Stimulated activated CD8-positive, alpha-beta memory T cell treated with anti-CD3 and anti-CD28 coated beads, Interleukin-4, amount 100 ng/mL, for 24 hours (primary cell): Measurements from ENCODE around the gene POP7.

Experiments
- DNase-seq: peaks from one replicate; pipeline ENCODE4 v3.0.0-alpha.2; 2020; ENCODE audit warnings: low read depth

Gene POP7

DNA sequence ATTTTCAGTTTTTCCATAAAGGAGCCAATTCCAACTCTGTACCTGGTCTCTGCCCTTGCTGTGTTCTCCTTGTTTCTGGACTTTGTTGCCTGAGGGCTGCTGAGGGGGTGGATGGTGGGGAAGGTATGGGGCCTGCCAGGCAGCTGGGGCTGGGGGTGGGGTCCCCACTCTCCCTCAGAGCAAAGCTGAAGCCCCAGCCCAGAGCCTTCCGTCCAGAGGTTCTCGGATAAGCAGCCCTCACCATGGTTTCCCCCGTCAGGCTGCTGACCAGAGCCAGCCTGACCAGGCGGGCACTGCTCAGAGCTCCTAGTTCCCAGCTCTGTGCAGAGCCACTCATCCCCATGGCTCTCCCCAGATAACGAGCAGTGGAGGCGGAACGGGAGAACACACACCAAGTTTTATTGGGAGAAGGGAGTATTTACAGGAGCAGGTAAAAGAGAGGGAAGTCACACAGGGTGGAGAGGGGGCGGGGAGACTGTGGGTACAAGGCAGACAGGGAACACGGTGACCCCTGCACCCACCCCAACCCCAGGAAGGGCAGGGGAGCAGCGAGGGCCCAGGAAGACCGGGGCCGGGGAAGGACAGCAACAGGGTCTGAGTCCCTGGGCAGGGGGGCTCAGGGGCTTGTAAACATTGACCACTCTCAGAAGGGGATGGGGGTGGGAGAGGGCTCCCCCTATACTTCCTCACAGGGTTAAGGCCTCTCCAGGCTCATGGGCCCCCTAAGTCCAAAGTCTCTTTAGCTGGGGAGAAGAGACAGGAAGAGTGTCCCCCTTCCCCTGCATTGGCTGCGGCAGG is 26.6 kb upstream of the POP7 start:
- no peak for DNase-seq

- no peak for DNase-seq
Measured at GRCh38 chr7:100679927-100680575, 25.9 kb upstream of the POP7 start.

- DNase-seq: no peak
Measured at GRCh38 chr7:100680576-100681271, 25.2 kb upstream of the POP7 start.

DNA sequence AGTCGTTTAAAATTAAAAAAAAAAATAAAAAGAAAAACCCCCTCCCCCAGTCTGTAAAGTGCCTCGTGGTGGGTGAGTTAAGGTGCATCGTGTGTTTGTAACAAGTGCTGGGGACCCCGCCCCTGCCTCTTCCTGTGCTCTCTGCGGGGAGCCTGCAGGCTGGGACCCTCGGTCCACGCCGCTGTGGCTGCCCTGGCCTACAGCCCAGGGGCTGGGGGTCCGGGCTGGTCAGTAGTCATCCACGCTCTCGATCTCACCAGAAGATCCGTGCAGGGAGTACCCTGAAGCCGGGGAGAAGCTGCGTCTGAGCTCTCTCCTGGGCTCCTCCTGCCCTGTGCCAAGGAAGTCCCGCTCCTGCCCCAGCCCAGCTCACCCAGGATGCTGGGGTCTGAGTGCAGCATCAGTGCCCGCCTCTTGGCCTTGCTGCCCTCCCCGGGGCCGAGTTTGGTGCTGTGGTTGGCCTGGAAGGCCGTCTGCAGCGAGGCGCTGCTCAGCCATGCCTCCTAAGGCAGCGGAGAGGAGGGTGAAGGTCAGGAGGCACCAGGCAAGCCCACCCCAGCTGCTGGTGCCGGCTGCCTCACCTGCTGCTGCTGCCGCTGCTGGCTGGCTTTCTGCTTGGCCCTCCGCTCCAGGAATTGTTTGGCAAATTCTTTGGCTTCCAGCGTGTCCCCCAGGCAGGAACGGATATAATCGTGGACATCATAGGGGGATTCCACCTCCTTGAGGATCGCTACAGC is 24.3 kb upstream of the POP7 start:
- DNase-seq: no peak

- DNase-seq: no peak
Measured at GRCh38 chr7:100682228-100682741, 23.6 kb upstream of the POP7 start.

GRCh38 chr7:100682991-100683658 is 22.8 kb upstream of the POP7 start:
- DNase-seq: no peak

DNA sequence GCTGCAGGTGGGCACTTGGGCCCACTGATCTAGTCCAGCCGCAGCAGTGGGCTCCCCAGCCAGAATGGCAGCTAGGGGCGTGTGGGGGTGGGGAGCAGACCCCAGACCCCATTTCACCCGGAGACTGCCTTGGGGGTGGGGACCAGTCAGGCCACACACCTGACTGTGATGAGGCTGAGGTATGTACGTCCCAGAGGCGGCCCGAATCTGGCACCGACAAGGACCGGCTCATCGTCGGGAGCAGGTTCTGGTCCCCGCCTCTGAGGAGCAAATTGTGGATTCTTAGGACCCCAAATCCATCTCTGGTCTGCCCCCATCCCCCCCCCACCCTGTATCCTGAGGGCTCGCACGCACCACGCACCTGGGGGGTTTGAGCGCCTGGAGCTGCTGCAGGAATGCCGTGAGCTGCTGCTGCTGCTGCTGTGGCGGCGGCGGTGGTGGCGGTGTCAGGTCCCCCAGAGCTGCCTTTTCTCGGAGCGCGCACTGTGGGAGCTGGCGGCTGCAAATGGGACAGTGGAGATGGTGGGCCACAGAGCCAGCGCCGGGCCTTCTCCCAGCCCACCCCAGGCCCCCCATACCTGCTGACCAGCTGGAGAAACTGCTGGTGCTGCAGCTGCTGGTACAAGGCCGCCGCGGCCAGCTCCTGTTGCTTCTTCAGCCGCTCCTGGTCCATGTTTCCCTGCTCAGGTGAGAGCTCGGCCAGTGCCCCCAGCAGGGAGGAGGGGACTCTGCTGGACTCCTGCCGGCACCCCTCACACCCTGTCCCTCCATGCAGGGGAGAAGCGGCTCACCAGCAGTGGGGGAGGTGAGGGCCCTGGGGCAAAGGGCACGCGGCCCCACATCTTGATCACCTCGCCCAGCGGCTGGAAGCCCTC is 22.0 kb upstream of the POP7 start:
- no peak for DNase-seq

DNA sequence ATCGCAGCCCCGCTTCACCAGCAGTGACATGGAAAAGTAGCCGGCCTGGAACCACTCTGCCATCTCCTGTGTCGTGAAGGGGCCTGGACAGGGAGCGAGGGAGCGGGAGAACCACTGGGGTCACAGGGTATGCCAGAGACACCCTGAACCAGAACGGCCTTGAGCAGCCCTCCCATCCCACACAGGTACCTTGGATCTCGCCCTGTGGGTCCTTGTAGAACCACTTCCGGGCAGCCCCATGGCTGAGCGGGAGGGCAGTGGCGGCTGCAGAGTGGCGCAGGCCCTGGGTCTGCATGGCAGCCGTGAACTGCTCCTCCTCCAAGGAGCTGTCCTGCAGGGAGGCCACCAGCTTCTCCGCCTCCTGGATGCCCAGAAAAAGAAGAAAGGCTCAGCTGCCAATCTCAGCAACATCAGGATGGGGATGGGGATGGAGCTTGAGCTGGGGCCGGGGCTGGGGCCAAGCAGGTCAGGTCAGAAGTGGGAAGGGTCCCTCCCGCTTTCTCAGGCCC is 21.3 kb upstream of the POP7 start:
- DNase-seq: no peak

- DNase-seq: no peak
Measured at GRCh38 chr7:100685049-100685605, 20.8 kb upstream of the POP7 start.

- DNase-seq: no peak
Measured at GRCh38 chr7:100685631-100686145, 20.2 kb upstream of the POP7 start.

DNA sequence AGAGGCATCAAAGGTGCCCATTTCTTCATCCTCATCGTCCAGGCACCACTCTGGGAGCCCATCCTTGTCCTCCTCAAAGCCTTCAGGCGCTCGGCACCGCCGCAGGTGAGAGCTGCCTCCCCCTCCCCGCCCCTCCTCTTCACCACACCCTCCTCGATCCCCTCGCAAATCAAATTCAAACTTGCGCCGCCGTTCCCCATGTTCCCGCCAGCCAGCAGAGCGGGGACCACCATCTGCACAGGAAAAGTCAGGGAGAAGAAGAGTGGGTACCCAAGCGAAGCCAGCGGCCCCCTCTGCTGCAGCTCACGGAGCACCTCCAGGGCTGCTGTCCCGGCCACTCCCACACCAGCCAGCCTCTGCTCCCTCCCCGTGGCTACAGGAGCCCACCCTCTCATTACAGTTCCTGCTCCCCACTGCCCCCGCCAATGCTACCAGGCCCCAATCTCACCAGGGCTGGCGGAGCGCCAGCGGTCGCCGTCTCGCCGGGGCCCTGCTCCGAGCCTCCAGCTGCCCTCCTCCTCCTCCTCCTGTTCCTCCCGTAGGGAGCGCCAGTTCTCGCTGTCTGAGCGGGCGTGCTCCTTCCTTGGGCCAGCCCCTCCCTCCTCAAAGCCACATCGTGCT is 19.6 kb upstream of the POP7 start:
- no peak for DNase-seq

GRCh38 chr7:100686822-100687211 is 19.1 kb upstream of the POP7 start:
- DNase-seq: no peak

GRCh38 chr7:100687261-100687660 is 18.7 kb upstream of the POP7 start:
- no peak for DNase-seq

- DNase-seq: no peak
Measured at GRCh38 chr7:100687751-100688300, 18.1 kb upstream of the POP7 start.

- DNase-seq: no peak
Measured at GRCh38 chr7:100688326-100688860, 17.5 kb upstream of the POP7 start.

DNA sequence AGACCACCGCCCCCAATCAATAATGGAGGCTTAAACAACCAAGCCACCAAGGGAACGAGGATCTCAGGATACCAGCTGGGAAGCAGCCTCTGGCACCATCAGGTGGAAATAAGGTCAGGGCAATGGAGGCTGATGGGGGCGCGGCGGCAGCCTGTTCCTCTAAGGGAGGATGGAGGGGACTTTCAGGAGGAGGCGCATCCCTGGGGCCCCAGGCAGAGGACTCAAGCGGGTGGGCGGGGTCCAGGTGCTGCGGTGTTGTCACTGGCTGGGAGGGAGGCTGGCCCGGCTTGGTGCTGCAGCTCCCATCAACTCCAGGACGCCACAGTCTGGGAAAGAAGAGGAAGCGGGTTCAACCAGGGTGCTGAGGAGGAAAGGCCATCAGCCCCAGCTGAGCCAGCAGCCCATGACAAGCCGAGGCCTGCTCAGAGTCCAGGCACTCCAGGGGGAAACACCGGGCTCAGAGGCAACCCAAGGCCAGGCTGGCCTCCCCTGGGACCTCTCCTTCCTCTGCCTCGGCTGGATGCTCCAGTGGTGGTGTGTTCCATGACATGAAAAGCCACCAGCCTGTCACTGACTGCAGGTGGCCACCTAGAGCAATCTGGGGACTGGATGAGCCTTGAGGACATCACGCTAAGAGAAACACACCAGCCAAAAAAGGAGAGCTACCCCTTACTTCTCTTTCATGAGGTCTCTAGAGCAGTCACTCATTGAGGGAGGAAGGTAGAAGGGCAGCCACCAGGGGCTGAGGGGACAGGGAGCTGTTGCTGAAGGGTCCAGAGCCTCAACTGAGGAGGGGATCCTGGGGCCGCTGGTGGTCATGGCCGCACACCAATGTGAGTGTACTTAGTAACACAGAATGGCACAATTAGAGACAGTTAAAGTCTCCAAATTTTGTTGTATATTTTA is 16.4 kb upstream of the POP7 start:
- DNase-seq: no peak

DNA sequence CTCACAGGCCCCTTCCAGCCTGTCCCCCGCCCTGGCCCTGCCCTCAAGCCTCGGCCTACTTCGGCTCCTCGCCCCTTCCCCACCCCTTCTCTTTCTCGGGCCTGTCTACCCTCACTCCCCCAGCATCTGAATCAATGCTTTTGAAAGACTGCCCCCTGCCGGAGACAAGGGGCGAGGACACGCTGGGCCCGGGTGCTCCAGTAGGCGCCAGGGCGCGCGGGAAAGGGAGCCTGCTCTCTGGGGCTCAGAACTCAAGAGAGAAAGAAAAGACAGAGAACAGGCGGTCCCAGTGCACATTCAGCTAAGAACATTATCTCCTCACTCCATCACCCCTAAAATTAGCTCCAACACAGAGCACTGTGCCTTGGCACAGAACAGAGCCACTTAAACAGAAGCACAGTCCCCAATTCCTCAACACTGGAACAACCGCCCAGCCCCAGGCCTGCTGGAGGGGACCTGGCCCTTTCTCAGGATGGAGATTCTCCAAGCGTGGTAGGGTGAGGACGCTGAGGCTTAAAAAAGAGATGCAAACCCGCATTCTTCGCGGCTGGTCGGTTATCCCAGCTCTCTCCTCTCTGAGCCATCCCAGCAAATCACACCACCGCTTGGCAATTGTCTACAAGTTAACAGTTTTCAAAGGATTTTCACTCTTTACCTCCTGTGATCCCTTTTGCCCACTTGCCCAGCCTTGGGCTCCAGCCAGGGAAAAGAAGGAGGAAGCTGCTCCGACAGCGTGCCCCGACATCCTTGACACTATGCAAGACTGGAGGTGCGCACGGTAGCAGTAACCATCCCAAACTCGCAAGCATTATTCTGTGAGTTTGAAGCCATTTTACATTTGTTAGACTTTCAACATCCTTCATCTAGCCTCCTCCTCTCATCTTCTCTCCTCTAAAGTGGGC is 14.0 kb upstream of the POP7 start:
- DNase-seq: peak; percentile 74
